Activated T-helper 9 cell treated with anti-CD3 and anti-CD28 coated beads, Interleukin-2, amount 50 U/mL, for 16 hours (primary cell): ENCODE results near the gene BIN1.

Experiments
- DNase-seq: peaks from one replicate; pipeline ENCODE4 v3.0.0-alpha.2; 2020; ENCODE audit warnings: low read depth

Gene BIN1

GRCh38 chr2:127103243-127104165, 3.5 kb downstream of the BIN1 start:
- DNase-seq = no peak

GRCh38 chr2:127102521-127103242, 4.3 kb downstream of the BIN1 start:
- no peak for DNase-seq

GRCh38 chr2:127101756-127102477, 5.0 kb downstream of the BIN1 start:
- no peak for DNase-seq

DNA sequence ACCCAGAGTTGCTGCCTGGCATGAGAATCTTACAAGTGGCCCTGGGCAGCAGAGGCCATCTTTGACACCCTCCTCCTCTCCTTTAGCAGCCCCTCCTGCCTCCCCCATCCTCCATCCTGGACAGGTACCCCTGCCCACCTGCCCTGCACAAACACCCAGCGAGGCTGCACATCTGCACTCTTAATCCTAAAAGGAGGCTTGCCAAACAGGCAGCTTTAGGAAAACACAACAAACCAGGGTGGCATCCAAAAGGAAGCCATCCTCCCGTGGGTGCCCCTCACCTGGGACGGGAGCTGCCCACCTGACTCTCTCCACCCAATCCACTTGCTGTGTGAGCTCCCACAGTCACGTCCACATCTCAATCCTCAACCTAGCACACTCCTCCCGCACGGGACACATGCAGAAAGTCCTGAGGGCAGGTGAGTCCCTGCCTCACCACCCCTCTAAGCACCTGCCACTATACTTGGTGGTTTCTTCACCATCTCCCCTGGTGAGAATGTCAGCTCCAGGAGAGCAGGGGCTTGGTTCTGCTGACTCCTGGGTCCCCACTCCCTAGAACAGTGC, 5.8 kb downstream of the BIN1 start:
- DNase-seq = no peak

GRCh38 chr2:127100251-127101047, 6.5 kb downstream of the BIN1 start:
- no peak for DNase-seq

GRCh38 chr2:127098711-127099110, 8.2 kb downstream of the BIN1 start:
- no peak for DNase-seq

DNA sequence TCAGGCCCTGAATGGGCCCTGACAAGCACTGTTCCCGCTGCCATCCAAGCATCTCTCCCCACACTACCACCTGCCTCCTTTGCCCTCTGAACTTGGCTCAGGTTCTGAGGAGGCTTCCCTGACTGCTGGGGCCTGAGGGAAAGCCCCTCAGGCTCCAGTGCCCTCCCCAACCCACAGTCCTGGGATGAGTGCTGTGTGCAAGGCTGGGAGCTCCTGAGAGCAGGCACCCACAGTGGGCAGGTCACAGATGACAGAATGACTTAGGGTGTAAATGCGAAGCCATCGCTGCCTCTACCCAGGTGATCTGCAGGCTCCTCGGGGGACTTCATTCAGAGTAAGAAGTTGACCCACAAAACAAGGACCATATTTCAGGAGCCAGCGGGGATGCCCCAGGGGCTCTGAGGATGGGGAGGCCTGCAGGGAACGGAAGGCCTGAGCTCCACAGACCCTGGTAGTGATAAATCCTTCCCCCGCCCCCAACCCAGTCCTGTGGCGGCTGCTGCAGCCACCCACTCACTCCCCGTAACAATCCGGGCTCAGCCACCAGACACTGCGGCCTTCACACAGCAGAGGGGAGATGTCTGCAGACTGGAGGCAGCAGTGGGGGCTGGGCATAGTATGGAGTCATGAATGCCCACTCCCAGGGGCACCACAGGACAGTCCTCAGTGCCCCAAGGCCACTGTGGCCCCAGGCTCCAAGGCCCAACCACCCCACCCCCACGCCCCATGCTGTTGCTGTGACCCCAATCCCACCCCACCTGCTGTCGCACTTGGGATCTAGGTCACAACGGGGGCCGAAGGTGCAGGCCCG, 8.9 kb downstream of the BIN1 start:
- no peak for DNase-seq

GRCh38 chr2:127097471-127097765, 9.5 kb downstream of the BIN1 start:
- DNase-seq = no peak

- DNase-seq = no peak
These were observed 10.1 kb downstream of the BIN1 start for GRCh38 chr2:127096718-127097470.

- DNase-seq = no peak
These were observed 10.7 kb downstream of the BIN1 start for GRCh38 chr2:127096280-127096679.

DNA sequence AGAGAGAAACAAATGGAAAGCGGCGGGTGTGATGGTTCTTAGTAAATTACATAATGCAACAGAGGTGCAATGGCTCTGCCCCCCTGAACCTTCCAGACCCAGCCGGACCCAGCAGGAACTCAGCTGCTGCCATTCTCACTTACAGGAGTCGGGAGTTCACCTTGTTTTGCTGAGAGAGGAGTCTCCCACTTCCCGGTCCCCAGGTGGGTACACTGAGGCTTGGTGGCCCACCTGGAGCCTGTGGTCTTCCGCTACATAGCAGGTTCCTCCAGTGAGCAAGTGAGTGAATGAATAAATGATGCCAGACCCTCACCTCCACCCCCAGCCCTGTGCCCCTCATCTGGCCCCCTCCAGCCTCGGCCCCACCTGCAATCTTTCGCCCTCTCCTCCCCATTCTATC, 11.2 kb downstream of the BIN1 start:
- DNase-seq = no peak

DNA sequence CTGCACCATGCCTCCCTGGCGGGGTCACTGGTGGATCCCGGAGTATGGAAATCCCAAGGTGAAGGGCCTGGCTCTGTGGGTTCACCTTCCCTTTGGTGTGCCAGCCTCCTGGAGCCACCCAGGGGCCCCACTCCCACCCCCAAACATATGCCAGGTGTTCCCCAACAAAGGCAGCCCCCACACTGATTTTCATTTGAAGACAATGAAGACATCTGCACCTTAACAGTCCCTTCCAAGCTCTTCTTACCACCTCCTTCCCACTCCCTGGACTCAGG, 11.7 kb downstream of the BIN1 start:
- DNase-seq = no peak

DNA sequence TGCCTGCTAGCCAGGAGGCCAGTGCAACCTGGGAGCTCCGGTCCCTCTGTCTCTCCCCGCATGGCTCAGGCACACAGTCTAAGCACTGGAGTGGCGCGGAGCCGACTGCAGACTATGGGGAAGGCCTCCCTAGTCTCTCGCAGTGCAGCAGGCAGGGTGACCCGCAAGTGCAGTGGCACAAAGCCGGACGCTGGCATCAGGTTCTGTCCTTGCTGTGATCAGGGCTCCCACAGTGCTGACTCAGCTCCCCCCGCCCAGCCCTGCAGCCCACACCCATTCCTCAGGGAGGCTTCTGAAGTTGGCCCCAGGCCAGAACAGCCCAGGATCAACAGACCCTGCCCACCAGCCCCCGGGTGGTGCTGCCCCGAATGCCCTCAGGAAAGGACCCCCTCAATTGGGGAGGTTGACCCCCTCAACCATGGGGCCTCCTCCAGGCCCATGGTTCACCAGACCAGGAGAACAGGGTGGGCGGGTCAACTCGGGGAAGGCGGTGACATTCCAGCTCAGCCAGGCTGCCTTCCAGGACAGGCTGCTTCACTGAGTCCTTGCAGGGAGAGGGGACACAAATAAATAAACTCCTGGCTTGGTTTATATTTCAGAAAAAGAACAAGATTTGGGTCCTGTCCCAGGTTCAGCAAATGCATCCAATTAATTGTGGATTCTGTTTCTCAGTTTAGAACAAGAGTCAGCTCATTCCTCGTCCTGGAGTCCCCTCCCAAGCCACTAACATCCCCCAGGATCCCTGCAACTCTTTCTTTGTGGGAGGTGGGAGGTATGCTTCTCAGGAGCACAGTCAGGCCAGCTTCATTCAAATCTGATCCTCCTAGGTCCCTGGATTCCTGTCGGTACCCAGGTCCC, 12.2 kb downstream of the BIN1 start:
- DNase-seq = no peak

DNA sequence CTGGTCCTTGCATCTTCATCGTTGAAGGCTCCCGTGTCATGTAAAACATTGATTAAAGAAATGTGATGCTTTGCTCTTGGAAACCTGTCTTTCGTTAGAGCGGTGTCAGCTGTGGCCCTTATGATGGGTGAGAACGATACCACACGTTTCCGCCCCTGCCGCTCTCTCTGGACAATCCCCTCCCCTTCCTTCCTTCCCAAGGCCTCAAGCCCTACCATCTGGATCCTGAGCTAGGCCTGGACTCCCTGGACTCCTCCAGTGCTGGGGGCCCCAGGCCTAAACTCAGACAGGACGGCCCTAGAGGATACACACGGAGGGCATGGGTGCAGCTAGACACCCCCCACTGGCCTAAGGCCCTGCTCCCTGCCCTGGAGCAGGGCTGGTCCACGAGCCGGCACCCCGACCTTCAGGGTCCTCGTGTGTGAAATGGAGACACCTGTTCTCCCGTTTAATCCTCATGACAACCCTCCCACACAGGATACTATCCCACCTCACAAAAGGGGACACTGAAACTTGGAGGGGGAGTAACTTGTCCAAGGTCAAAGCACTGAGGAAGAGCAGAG, 13.2 kb downstream of the BIN1 start:
- no peak for DNase-seq

DNA sequence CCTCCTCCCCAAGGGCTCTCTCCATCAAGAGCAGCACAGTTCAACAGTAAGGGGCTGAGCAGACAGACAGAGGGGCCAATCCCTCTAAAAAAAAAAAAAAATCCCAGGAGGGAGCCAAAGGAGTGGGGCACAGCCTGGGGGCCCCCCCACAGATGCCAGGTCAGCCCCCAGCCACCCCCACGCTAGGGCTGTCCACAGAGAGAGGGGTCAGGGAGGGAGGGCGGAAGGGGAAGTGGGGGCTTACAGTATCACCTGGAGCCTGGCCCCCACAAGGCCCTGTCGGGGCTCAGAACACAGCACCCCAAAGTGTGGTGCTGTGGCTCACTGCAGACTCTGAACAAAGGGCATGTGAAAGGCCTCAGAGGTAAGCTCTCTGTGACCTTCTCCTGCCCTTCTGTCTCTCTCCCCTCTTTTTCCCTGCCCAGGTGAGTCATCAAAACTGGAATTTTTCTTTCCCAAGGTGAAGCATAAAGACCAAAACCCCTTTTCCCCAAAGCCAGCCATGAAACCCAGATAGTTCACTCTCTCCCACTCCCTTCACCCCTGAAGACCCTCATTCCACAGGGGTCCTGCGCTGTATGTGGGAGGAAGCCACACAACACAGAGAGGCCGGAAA, 13.9 kb downstream of the BIN1 start:
- no peak for DNase-seq

- no peak for DNase-seq
These were observed 14.6 kb downstream of the BIN1 start for GRCh38 chr2:127092306-127092705.

- DNase-seq = no peak
These were observed 15.1 kb downstream of the BIN1 start for GRCh38 chr2:127091886-127092285.

GRCh38 chr2:127091148-127091547, 15.8 kb downstream of the BIN1 start:
- DNase-seq = no peak
